Measurements from ENCODE around the gene UBE2J2.

GRCh38 chr1:1231400-1232207, 42.0 kb downstream of the UBE2J2 start, which contains the start of gene SDF4:
- TF ChIP-seq POLR2AphosphoS5 (IDR thresholded peaks at IDR 0.05; ENCODE audit: insufficient read depth in 1 of 2, low read depth in 1 of 2): peak in 1 of 2 donors; percentile 56
- no peak for TF ChIP-seq CTCF (IDR thresholded peaks at IDR 0.05)
